Endometrium (tissue), 2 donors: ENCODE data around the gene ANKRD66.
"Not testable (repeated sequence)": the region's sequence is repeated elsewhere in the genome, so short reads cannot be mapped to it uniquely, and the experiment has no call there.

Source experiments
- FAIRE-seq: peaks from 2 replicates; lab custom pipeline; 2012; peaks lifted over from hg19 to GRCh38; lab: Jason Lieb, UNC
- donor health status: control.
- donor health status: control.

The ANKRD66 gene

GRCh38 chr6:46746696-46747095 is at the start of gene ANKRD66:
TSS of gene ANKRD66 (plus strand) at chr6:46746933. CDS start at chr6:46751949, 5,016 bp downstream.
- FAIRE-seq: no peak

- FAIRE-seq: no peak
Observed at GRCh38 chr6:46699970-46700369, 46.8 kb upstream of the ANKRD66 start.

DNA sequence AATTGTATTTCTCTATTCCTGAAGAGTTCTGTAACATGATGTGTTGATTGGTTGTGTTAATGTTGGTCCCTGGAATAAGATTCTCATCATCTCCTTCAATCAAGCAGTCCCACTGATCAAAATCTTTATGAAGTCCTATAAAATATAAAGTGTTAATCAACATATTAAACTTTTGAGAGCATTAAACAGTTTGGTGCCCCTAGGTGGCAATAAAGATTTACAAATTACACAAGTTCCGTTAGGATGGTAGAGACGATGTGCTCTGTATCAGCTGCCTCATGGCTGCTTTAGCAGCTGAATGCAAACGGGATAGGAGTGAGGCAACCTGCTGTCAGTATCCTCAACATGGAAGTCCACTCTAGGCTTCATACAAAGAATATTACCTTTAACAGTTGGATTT is 42.2 kb upstream of the ANKRD66 start:
- no peak for FAIRE-seq

- no peak for FAIRE-seq
Observed at GRCh38 chr6:46706464-46706863, 40.3 kb upstream of the ANKRD66 start.

DNA sequence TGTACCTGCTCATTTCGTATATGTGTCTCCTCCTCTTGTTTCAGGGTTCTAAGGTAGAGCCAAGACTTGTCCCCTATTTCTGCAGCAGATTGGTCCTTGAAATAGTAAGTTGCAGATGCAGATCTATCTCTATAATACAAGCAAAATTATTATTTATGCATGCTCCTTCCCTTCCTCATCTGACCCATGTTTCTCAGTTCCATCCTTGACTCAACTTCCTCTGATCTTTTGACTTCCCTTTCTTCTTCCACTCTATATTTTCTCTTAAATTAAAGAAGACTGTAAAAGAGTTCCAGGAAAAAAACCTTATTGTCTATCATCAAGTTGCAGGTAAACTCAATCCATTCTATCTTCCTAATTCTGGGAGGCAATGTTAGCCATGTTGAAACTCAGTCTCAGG is 35.2 kb upstream of the ANKRD66 start:
- no peak for FAIRE-seq

- FAIRE-seq: no peak
Observed at GRCh38 chr6:46715141-46715540, 31.6 kb upstream of the ANKRD66 start.

DNA sequence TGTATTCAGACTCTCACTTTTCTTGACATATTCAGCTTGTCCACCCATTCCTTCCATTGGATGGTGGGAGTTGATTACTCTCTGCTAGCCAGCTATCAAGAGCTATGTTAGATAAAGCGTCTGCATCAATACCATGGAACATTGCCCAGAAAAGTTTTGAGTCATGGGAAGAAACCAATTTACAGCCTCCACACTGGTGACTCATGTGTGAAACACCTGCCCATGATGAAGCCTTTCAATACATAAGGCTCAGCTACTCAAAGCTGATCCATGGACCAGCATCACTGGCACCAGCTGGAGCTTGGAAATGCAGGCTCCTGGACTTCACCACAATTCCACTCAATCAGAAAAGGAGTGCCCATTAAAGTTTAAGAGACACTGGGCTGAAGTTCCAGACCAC is 27.6 kb upstream of the ANKRD66 start:
- no peak for FAIRE-seq

DNA sequence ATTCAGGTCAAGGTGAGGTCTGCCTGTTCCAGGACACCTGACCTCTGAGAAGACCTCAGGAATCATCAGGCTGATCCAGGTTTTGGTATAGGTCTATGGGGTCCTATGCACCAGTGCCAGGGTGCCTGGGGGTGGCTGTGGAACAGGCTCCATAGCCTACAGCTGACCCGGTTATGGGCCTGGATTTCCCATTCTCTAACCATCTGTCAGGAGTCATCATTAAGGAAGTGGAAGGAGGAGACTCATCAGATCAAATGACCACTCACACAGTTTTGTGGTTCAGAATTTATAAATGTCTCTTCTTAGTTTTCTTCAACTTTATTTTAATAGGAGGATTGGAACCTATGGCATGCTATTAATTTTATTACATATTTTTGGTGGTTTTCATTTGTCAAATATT is 26.3 kb upstream of the ANKRD66 start:
- FAIRE-seq: no peak

- no peak for FAIRE-seq
Observed at GRCh38 chr6:46729787-46730326, 16.9 kb upstream of the ANKRD66 start.

DNA sequence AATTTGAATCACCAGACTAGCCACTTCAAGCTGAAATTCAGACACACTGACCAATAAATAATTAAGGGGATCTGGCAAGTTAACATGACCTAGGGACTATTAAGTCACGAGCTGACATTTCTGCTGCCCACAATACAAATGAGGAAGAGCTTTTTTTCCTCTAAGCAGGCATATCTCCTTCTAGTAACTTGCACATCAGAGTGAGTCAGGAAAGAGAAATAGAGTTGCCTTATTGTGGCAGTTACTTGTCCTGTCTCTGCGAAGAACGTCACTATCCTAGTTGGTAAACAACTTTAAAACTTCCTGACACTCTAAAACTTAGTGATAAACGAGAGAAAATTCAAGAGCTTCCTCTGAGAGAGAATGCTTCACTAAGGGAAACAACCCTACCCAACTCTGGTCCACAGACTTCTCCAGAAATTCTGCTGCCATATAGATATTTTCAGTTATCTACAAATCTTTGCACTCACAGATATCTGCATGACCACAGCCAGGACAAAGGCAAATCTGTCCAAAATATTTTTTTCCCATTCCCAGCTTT is 15.7 kb upstream of the ANKRD66 start:
- no peak for FAIRE-seq

DNA sequence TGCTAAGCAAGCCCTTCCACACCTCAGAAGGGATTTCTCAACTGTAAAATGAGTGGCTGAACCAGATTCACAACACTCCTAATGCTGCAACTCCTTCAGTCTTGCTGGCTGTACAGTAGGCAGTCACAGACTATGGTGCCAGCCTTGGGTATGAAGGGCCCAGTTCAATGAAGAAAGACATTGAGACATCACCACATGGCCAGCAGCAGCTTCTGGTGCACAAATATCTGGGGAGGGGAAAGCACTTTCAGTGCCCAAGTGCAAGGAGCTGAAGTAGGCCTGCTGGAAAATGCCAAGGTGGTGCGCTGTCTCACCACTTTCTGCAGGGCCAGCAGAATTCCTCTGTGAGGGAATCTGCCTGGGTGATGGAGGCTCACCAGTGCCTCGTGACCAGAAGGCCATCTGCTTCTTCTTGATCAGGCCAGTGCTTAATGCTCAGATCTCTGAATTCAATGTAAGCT is 13.4 kb upstream of the ANKRD66 start:
- FAIRE-seq: no peak

DNA sequence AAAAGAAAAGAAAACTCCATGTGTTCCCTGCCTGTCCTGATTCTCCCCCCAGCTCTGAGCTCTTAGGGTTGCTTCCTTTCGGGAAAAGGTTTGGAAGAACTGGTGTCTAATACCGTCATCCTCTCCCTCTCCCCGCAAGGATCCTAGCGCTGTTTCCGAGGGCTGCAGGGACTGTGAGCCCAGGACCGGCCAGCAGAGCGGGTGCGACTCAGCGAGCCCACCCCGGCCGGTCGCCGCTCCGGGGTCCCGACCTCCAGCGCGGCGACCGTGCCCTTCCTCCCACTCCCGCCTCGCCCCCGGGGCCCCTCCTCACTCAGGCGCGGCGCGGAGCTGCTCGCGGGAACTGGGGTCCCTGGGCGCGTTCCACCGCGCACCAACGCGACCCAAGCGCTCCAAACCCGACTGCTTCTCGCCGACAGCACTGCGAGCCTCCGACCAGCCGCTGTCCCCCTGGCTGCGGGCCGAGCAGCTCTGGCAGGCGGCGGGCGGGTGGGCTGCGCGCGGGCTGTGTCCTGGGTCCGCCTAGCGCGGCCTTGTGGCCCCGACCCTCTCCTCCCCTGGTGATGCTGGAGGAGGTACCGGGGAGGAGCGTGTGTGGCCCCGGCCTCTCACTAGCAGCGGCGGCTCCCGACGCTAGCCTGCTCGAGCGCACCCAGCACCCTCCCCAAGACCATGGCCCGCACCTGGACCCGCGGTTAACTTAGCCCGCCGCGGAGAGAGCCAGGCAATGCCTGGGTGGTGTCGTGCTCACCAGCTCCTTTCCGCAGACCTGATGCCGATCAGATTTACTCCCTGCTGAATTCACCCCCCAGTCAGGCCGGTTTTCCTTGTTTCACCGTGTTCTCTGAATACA is 11.6 kb upstream of the ANKRD66 start, which contains the start of gene PLA2G7:
Gene PLA2G7 (minus strand): TSS at position 509 of the 853 bp plus-strand sequence. CDS start 12,484 bp downstream, outside the sequence.
- FAIRE-seq: no peak

GRCh38 chr6:46735720-46736031 is 11.1 kb upstream of the ANKRD66 start:
- FAIRE-seq: no peak

- no peak for FAIRE-seq
Observed at GRCh38 chr6:46736906-46737305, 9.8 kb upstream of the ANKRD66 start.

GRCh38 chr6:46741482-46741881 is 5.3 kb upstream of the ANKRD66 start:
- FAIRE-seq: no peak

DNA sequence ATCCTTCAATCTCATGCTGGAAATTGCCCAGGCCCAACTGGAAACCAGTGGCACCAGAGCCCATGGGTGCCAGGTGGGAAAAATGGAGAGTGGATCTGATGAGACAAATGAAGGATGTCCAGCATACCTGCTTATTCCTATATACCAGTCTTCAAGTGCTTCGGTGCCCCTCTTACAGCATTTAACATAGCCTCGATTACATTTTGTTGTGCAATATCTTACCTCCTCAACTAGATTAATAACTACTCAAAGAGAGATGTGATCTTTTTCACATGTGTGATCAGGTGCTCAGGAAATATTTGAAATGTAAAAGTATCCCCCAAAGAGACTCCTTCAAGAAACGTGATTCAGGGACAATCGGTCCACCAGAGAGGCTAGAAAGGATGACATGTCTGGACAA is 4.8 kb upstream of the ANKRD66 start:
- no peak for FAIRE-seq

DNA sequence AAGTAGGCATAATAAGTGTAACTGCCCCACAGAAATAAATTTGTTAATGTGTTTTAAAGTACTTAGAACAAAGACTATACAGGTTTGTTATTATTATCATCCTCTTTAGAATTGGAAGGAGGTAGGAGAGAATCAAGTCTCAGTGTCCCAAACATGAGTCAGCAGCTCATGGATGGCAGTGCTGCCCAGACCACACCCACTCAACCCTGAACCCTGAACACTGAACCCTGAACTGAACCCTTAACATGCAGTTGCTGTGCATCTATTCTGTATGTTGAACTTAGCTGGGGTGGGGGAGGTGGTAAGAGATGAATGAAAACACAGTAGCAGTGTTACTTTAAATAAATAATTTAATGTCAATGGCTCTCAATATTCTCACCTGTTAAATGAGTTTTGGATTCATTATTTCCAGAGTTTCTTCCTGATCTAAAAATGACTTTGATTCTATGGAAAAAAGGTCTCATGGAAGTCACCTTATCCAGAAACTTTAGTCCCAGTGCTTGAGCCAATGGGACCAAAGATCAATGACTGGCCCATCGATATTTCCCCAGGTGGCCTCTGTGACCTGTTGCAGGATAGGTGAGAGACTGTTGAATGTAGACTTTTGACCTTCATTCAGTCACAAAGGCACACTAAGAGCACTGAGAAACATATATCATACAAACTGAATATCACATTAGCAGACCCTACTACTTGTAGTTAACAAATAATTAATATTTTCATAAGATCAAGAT is 3.1 kb upstream of the ANKRD66 start:
- FAIRE-seq: no peak

GRCh38 chr6:46744159-46744725 is 2.5 kb upstream of the ANKRD66 start:
- FAIRE-seq: not testable (repeated sequence)

GRCh38 chr6:46745973-46746372 is 760 bp upstream of the ANKRD66 start:
- FAIRE-seq: no peak

- no peak for FAIRE-seq
Observed at GRCh38 chr6:46748940-46749503, 2.3 kb downstream of the ANKRD66 start.

DNA sequence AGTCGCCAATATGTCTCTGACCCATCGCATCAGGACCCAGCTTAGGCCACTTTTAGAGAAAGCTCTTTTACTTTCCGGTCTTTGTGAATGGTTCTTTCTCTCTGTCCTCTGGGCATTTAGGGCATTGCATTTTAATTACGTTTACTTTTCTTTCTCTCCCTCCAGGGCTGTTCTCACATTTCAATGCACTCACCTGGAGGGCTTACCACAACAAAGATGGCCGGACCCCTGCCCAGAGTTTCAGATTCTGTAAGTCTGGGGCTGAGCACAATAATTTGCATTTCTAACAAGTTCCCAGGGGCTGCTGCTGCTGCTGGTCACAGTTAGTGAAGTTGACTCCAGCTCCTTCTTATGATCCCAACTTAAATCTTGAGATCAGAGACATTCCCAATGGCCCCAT is 3.0 kb downstream of the ANKRD66 start:
- FAIRE-seq: no peak

DNA sequence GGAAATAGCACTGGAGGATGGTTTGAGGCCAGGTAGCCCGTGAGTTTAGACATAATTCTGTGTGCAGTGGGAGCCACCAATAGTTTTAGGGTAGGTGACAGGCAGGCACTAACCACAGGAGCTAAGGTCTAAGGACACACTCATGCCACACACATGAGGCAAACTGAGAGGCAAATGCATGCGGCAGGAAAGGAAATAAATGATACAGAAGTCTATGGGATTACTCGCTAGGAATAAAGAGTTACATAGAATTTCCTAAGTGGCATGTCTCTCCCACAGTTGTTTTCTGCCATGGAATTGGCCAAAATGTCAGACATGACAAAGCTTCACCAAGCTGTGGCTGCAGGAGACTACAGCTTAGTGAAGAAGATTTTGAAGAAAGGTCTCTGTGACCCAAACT is 4.9 kb downstream of the ANKRD66 start:
- FAIRE-seq: no peak
